Ishikawa (cell line): Measurements from ENCODE around the gene FSTL4.

Experiments
- CEBPB ChIP-seq: IDR thresholded peaks from 2 replicates; pipeline ENCODE4 v1.6.1; 2012
- CREB1 ChIP-seq: IDR thresholded peaks from 2 replicates; pipeline ENCODE4 v1.6.1; 2012; ENCODE audit warnings: low read depth
- EGR1 ChIP-seq: IDR thresholded peaks from 2 replicates; pipeline ENCODE4 v1.6.1; 2012
- EP300 ChIP-seq: IDR thresholded peaks from 2 replicates; pipeline ENCODE4 v1.6.1; 2012; ENCODE audit warnings: borderline replicate concordance
- NFIC ChIP-seq: IDR thresholded peaks from 2 replicates; pipeline ENCODE4 v1.6.1; 2012
- TAF1 ChIP-seq: IDR thresholded peaks from 2 replicates; pipeline ENCODE4 v1.6.1; 2012; ENCODE audit warnings: low read depth, mild to moderate bottlenecking
- YY1 ChIP-seq: IDR thresholded peaks from 2 replicates; pipeline ENCODE4 v1.6.1; 2012; ENCODE audit warnings: low read depth
- ZBTB7A ChIP-seq: IDR thresholded peaks from 2 replicates; pipeline ENCODE4 v1.6.1; 2012; ENCODE audit warnings: low read depth
- TF ChIP-seq, protein P1 (sequence below): IDR thresholded peaks from 2 replicates; pipeline ENCODE4 v1.6.1; 2012

DNA sequence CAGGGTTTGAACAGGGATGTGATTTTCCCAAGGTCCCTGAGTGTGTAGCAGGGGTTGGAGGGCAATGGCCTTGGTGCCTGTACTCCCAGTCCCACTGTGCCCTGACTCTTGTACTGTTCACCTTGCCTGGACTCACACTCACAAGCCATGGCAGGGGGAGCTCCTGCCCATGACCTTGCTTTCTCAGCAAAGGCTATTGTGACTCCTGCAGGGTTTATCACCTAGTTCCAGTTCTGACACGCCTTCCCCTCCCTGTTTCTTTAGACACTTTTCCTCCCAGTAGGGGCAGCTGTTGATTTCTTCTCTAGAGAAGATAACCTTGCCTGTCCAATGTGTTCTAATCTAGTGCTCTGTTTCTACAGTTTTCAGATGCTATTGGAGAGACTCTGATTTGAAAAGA lies 139.5 kb downstream of the FSTL4 start:
- TF ChIP-seq CREB1 (no peak), YY1 (no peak), NFIC (no peak), EP300 (no peak), ZBTB7A (no peak), TAF1 (no peak), EGR1 (no peak), CEBPB (no peak)
- TF ChIP-seq, protein P1, sequence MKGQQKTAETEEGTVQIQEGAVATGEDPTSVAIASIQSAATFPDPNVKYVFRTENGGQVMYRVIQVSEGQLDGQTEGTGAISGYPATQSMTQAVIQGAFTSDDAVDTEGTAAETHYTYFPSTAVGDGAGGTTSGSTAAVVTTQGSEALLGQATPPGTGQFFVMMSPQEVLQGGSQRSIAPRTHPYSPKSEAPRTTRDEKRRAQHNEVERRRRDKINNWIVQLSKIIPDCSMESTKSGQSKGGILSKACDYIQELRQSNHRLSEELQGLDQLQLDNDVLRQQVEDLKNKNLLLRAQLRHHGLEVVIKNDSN: no peak
